AG04449 (cell line): ENCODE measurements around the gene MRPL38.
"Not testable (repeated sequence)": the region's sequence is repeated elsewhere in the genome, so short reads cannot be mapped to it uniquely, and the experiment has no call there.

Experiments
- CTCF ChIA-PET: fragments of 350-600 bp; formaldehyde crosslinking; extraction: SDS; loops from one replicate; lab custom pipeline; 2021; ENCODE audit warnings: antibody characterized with exemption; lab: Yijun Ruan, JAX
- POLR2A ChIA-PET: fragments of 400-600, 350-600 bp; formaldehyde crosslinking; extraction: SDS; loops from one replicate; lab custom pipeline; 2020; ENCODE audit warnings: antibody characterized with exemption, inconsistent platforms; lab: Yijun Ruan, JAX
- DNase-seq: peaks from one replicate; pipeline ENCODE4 v3.0.0-alpha.2; 2010; ENCODE audit warnings: low read depth, low spot score
- H3K4me3 ChIP-seq: 2 replicates; pipeline ENCODE4 v1.5.1; 2011; ENCODE audit warnings: low read depth, mild to moderate bottlenecking, control low read depth, low read length
- CTCF ChIP-seq: IDR thresholded peaks from one replicate; pipeline ENCODE4 v1.5.1; 2011; ENCODE audit warnings: mild to moderate bottlenecking, moderate library complexity, low read length, control low read depth, inconsistent platforms; ENCODE audit not compliant: insufficient read depth; ENCODE audit errors: missing control alignments

The MRPL38 gene

GRCh38 chr17:75854101-75854748, 50.5 kb downstream of the MRPL38 start:
- TF ChIP-seq CTCF, result no peak
- no peak for DNase-seq
- ChIA-PET POLR2A (interaction anchor here (1.4 kb wide), 1 partner anchor 76 kb away, joined by 4 read pairs; no protein-coding TSS in a partner anchor), CTCF (interaction anchor here (0.6 to 4.5 kb wide), 11 partner anchors 9 to 160 kb away, joined by 3 to 52 read pairs (median 5); partner anchors contain the start of genes GALK1, TRIM47, TRIM65 and UNC13D)
- H3K4me3 ChIP-seq, result peak overlapping the region; percentile 78

- no peak for TF ChIP-seq CTCF
- H3K4me3 ChIP-seq, result no peak overlapping the region
- ChIA-PET POLR2A (interaction anchor here (0.6 kb wide), 2 partner anchors 38 to 66 kb away, joined by 3 read pairs; no protein-coding TSS in a partner anchor), CTCF (interaction anchor here (1.0 to 4.5 kb wide), 6 partner anchors 9 to 100 kb away, joined by 4 to 52 read pairs (median 6); partner anchors contain the start of genes TRIM47, TRIM65 and UNC13D)
- DNase-seq, result no peak
Measured at GRCh38 chr17:75853433-75853832, 51.3 kb downstream of the MRPL38 start.

- CTCF ChIA-PET, result interaction anchor here (0.8 to 1.2 kb wide), 3 partner anchors 24 to 98 kb away, joined by 3 read pairs; partner anchors contain the start of gene GALK1
- DNase-seq, POLR2A ChIA-PET, H3K4me3 ChIP-seq: not testable (repeated sequence)
Measured at GRCh38 chr17:75851693-75851991, 53.0 kb downstream of the MRPL38 start.

- no peak overlapping the region for H3K4me3 ChIP-seq
- TF ChIP-seq CTCF, result no peak
- POLR2A ChIA-PET, result no interaction called here
- DNase-seq, result no peak
- CTCF ChIA-PET, result interaction anchor here (0.8 to 2.0 kb wide), 4 partner anchors 10 to 98 kb away, joined by 3 to 6 read pairs (median 3); partner anchors contain the start of gene GALK1
Measured at GRCh38 chr17:75850928-75851692, 53.6 kb downstream of the MRPL38 start.

GRCh38 chr17:75849724-75850123, 55.0 kb downstream of the MRPL38 start:
- H3K4me3 ChIP-seq, result no peak overlapping the region
- TF ChIP-seq CTCF, result no peak
- ChIA-PET POLR2A (no interaction called here), CTCF (interaction anchor here (1.1 to 6.3 kb wide), 7 partner anchors 9 to 96 kb away, joined by 3 to 52 read pairs (median 4); no protein-coding TSS in a partner anchor)
- no peak for DNase-seq

GRCh38 chr17:75849279-75849646, 55.4 kb downstream of the MRPL38 start:
- no peak for DNase-seq
- CTCF ChIA-PET, result interaction anchor here (1.1 to 6.3 kb wide), 8 partner anchors 8 to 96 kb away, joined by 3 to 52 read pairs (median 4); no protein-coding TSS in a partner anchor
- H3K4me3 ChIP-seq, result no peak overlapping the region
- POLR2A ChIA-PET, result no interaction called here
- TF ChIP-seq CTCF, result no peak
